Fibroblast of mammary gland (primary cell): ENCODE results near the gene NEDD4L.
A peak's percentile ranks its signal among the peaks of the same experiment; 100 is the strongest.

ENCODE experiments used
- DNase-seq: peaks from one replicate; pipeline ENCODE4 v3.0.0-alpha.2; 2010; ENCODE audit warnings: low read depth
- H3K4me3 ChIP-seq: 2 replicates; pipeline ENCODE4 v1.5.1; 2011; ENCODE audit warnings: low read depth, mild to moderate bottlenecking, low read length, moderate library complexity; ENCODE audit not compliant: control insufficient read depth
- CTCF ChIP-seq: conservative IDR thresholded peaks from 2 replicates; pipeline ENCODE4 v1.5.1; 2011; ENCODE audit warnings: low read depth, low read length, inconsistent platforms; ENCODE audit not compliant: control insufficient read depth, insufficient read depth

The NEDD4L gene

GRCh38 chr18:58319719-58320118 is 275.7 kb downstream of the NEDD4L start:
- TF ChIP-seq CTCF, result no peak
- no peak overlapping the region for H3K4me3 ChIP-seq
- no peak for DNase-seq

GRCh38 chr18:58320907-58321561 is 277.0 kb downstream of the NEDD4L start:
- H3K4me3 ChIP-seq, result no peak overlapping the region
- no peak for DNase-seq
- no peak for TF ChIP-seq CTCF

- H3K4me3 ChIP-seq, result no peak overlapping the region
- TF ChIP-seq CTCF, result peak; percentile 58
- peak; percentile 89 for DNase-seq
Measured at GRCh38 chr18:58321986-58322385, 278.0 kb downstream of the NEDD4L start.

- DNase-seq, result no peak
- H3K4me3 ChIP-seq, result no peak overlapping the region
- TF ChIP-seq CTCF, result no peak
Measured at GRCh38 chr18:58322464-58322863, 278.4 kb downstream of the NEDD4L start.

- H3K4me3 ChIP-seq, result no peak overlapping the region
- DNase-seq, result no peak
- no peak for TF ChIP-seq CTCF
Measured at GRCh38 chr18:58323866-58324762, 280.1 kb downstream of the NEDD4L start.

GRCh38 chr18:58324824-58325480 is 280.9 kb downstream of the NEDD4L start:
- DNase-seq, result peak; percentile 58

More at GRCh38 chr18:58324824-58325480, 280.9 kb downstream of the NEDD4L start:
- no peak for TF ChIP-seq CTCF
- no peak overlapping the region for H3K4me3 ChIP-seq
